Glutamatergic neuron (in vitro differentiated cells): ENCODE results near the gene ESD. TPM values are rescaled to one million over a fixed set of nuclear protein-coding genes. Genes with fewer than 3 reads are reported as not detected.
A peak's percentile ranks its signal among the peaks of the same experiment; 100 is the strongest.

Experiments
- DNase-seq: peaks from one replicate; pipeline ENCODE4 v3.0.0; 2022
- H3K27ac Mint-ChIP-seq: one replicate; pipeline ENCODE4 v1.8.0; 2020; ENCODE audit warnings: mild to moderate bottlenecking, mixed read lengths, inconsistent platforms; ENCODE audit not compliant: unreplicated experiment
- H3K27me3 Mint-ChIP-seq: one replicate; pipeline ENCODE4 v1.8.0; 2020; ENCODE audit warnings: mild to moderate bottlenecking, moderate library complexity, mixed read lengths, inconsistent platforms; ENCODE audit not compliant: unreplicated experiment
- H3K36me3 Mint-ChIP-seq: one replicate; pipeline ENCODE4 v1.8.0; 2020; ENCODE audit warnings: mild to moderate bottlenecking, mixed read lengths, inconsistent platforms; ENCODE audit not compliant: unreplicated experiment
- H3K4me1 Mint-ChIP-seq: one replicate; pipeline ENCODE4 v1.8.0; 2020; ENCODE audit warnings: mild to moderate bottlenecking, low read depth, mixed read lengths, inconsistent platforms; ENCODE audit not compliant: unreplicated experiment
- H3K4me3 Mint-ChIP-seq: one replicate; pipeline ENCODE4 v1.8.0; 2020; ENCODE audit warnings: mild to moderate bottlenecking, mixed read lengths, inconsistent platforms; ENCODE audit not compliant: unreplicated experiment
- H3K9me3 Mint-ChIP-seq: one replicate; pipeline ENCODE4 v1.8.0; 2020; ENCODE audit warnings: mild to moderate bottlenecking, moderate library complexity, mixed read lengths, inconsistent platforms; ENCODE audit not compliant: unreplicated experiment
- total RNA-seq: library from RNA; stranded (reverse); fragmentation: NEBNext Ultra II Directional; extraction: Animal tissue kit (Norgen Biotek cat#: 25700); gene quantifications from one replicate; pipeline ENCODE4 v1.2.1, GENCODE V29; 2021; ENCODE audit not compliant: unreplicated experiment
- TF ChIP-seq, protein P1 (sequence below): fragments of 200-600 bp; sonication (generic); IDR thresholded peaks from one replicate; pipeline ENCODE4 v1.5.0; 2021; ENCODE audit not compliant: partially characterized antibody, unreplicated experiment

ESD gene
- total RNA-seq, 1 donor from 2014 or later: 90.4 TPM

GRCh38 chr13:46731535-46731934 lies 65.4 kb downstream of the ESD start:
- no peak for DNase-seq
- Mint-ChIP-seq H3K27me3 (peaks cover 2% of the 10 kb centered on the region), H3K4me3 (no peak overlapping the region), H3K9me3 (no peaks in the 10 kb centered on the region), H3K4me1 (peaks cover 4% of the 10 kb centered on the region), H3K36me3 (peaks cover 4% of the 10 kb centered on the region), H3K27ac (no peak overlapping the region)
- TF ChIP-seq, protein P1, sequence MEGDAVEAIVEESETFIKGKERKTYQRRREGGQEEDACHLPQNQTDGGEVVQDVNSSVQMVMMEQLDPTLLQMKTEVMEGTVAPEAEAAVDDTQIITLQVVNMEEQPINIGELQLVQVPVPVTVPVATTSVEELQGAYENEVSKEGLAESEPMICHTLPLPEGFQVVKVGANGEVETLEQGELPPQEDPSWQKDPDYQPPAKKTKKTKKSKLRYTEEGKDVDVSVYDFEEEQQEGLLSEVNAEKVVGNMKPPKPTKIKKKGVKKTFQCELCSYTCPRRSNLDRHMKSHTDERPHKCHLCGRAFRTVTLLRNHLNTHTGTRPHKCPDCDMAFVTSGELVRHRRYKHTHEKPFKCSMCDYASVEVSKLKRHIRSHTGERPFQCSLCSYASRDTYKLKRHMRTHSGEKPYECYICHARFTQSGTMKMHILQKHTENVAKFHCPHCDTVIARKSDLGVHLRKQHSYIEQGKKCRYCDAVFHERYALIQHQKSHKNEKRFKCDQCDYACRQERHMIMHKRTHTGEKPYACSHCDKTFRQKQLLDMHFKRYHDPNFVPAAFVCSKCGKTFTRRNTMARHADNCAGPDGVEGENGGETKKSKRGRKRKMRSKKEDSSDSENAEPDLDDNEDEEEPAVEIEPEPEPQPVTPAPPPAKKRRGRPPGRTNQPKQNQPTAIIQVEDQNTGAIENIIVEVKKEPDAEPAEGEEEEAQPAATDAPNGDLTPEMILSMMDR: no peak

DNA sequence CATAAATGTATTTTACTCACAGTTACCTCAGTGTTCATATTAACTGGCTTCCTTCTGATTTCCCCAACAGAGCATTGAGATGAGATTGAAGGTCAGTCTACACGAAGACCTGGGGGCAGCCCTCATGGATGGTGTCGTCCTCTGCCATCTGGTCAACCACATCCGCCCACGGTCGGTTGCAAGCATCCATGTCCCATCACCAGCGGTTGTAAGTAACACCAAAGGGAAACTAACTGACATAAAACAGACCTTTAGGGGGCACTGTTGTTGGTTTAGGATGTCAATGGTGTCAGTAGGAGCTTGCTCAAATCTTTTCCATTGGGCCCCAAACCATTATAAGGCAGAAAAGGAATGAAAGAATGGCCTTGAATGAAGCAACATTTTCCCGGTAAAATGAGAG lies 68.2 kb downstream of the ESD start:
- peaks cover 9% of the 10 kb centered on the region for H3K36me3 Mint-ChIP-seq
- no peak overlapping the region for H3K4me3 Mint-ChIP-seq

GRCh38 chr13:46726347-46726746 lies 70.6 kb downstream of the ESD start:
- TF ChIP-seq, protein P1: no peak
- Mint-ChIP-seq H3K4me3 (no peak overlapping the region), H3K36me3 (peaks cover 6% of the 10 kb centered on the region), H3K4me1 (no peaks in the 10 kb centered on the region), H3K27me3 (peaks cover 4% of the 10 kb centered on the region), H3K27ac (no peak overlapping the region), H3K9me3 (peaks cover 4% of the 10 kb centered on the region)
- no peak for DNase-seq

More for the DNA sequence above, 68.2 kb downstream of the ESD start:
- Mint-ChIP-seq H3K27me3 (peaks cover 4% of the 10 kb centered on the region), H3K9me3 (no peaks in the 10 kb centered on the region), H3K27ac (no peak overlapping the region), H3K4me1 (no peaks in the 10 kb centered on the region)
- TF ChIP-seq, protein P1: peak; percentile 16
- DNase-seq: no peak

Other genes starting within 250 kb of the ESD start
- gene LRCH1, start 244.0 kb downstream of the ESD start, total RNA-seq: 40.6 TPM
- not detected for gene HTR2A, start 99.9 kb upstream of the ESD start, total RNA-seq